Ecto neural progenitor cell (in vitro differentiated cells): Measurements from ENCODE around the gene TRIAP1.
A peak's percentile ranks its signal among the peaks of the same experiment; 100 is the strongest.
"Not testable (repeated sequence)": the region's sequence is repeated elsewhere in the genome, so short reads cannot be mapped to it uniquely, and the experiment has no call there.

Source experiments
- DNase-seq: peaks from one replicate; pipeline ENCODE4 v3.0.0-alpha.2; 2018; ENCODE audit warnings: low spot score

The TRIAP1 gene

GRCh38 chr12:120445911-120446843 lies at the start of gene TRIAP1, which contains the start of gene GATC:
Gene TRIAP1, minus strand, starts transcription at chr12:120446384. Its CDS starts 12 bp downstream, at chr12:120446372.
Gene GATC, plus strand, starts transcription at chr12:120446444. Its CDS starts 37 bp downstream, at chr12:120446481.
- peak; percentile 98 for DNase-seq

- no peak for DNase-seq
Measured at GRCh38 chr12:120495186-120495730, 49.1 kb upstream of the TRIAP1 start.

GRCh38 chr12:120490833-120491512 lies 44.8 kb upstream of the TRIAP1 start:
- no peak for DNase-seq

GRCh38 chr12:120490325-120490724 lies 44.1 kb upstream of the TRIAP1 start:
- no peak for DNase-seq

GRCh38 chr12:120489018-120489417 lies 42.8 kb upstream of the TRIAP1 start:
- DNase-seq: no peak

- no peak for DNase-seq
Measured at GRCh38 chr12:120488057-120488640, 42.0 kb upstream of the TRIAP1 start.

GRCh38 chr12:120487552-120487951 lies 41.4 kb upstream of the TRIAP1 start:
- not testable (repeated sequence) for DNase-seq

GRCh38 chr12:120485961-120486881 lies 40.0 kb upstream of the TRIAP1 start:
- no peak for DNase-seq

- no peak for DNase-seq
Measured at GRCh38 chr12:120483621-120484020, 37.4 kb upstream of the TRIAP1 start.

GRCh38 chr12:120481022-120481767 lies 35.0 kb upstream of the TRIAP1 start:
- DNase-seq: no peak

GRCh38 chr12:120480211-120480610 lies 34.0 kb upstream of the TRIAP1 start:
- DNase-seq: no peak

- no peak for DNase-seq
Measured at GRCh38 chr12:120479458-120479857, 33.3 kb upstream of the TRIAP1 start.

GRCh38 chr12:120475643-120476042 lies 29.5 kb upstream of the TRIAP1 start:
- DNase-seq: no peak

- no peak for DNase-seq
Measured at GRCh38 chr12:120474616-120474960, 28.4 kb upstream of the TRIAP1 start.

- DNase-seq: no peak
Measured at GRCh38 chr12:120473807-120474615, 27.8 kb upstream of the TRIAP1 start.

GRCh38 chr12:120472521-120472920 lies 26.3 kb upstream of the TRIAP1 start:
- DNase-seq: no peak

GRCh38 chr12:120470150-120470784 lies 24.1 kb upstream of the TRIAP1 start:
- no peak for DNase-seq

- peak; percentile 100 for DNase-seq
Measured at GRCh38 chr12:120469450-120470149, 23.4 kb upstream of the TRIAP1 start, which contains the start of gene SRSF9. Gene SRSF9, minus strand, starts transcription at chr12:120469748. Its CDS starts 139 bp downstream, at chr12:120469609.
